ENCODE measurements around the gene FLCN. TPM values are rescaled to one million over a fixed set of nuclear protein-coding genes. Genes with fewer than 3 reads are reported as not detected.

The FLCN gene
- total RNA-seq, 3 donors from 2014 or later, result 52.8 to 64.5 (median 57.1) TPM

DNA sequence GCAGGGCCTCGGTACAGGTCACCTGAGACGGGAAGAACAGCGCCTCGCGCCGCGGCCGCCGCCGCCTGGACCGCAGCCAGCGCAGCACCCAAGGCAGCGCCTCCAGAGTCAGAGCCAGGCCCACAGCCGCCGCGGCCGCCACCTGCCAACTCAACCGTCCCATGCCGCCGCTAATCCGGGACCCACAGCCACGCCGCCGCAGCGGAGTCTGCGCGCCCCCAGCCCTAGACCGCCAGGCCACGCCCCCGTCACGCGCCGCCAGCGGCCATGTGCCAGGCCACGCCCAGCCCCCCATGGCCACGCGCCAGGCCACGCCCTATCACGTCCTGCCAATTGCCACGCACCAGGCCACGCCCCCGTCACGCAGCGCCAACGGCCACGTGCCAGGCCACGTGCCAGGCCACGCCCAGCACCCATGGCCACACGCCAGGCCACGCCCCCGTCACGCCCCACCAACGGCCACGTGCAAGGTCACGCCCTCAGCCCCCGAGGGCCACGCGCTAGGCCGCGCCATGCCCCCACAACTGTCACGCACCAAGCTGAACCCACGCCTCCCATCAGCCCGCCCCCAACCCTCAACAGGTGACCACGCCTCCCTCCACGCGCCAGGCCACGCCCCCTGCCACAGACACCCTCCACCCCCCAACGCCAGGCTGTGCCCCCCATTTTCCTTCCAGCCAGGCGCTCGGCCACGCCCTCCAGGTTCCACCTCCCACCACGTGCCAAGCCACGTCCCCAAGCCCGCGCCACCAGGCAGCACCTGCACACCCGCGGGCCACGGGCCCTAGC is 30.6 kb downstream of the FLCN start, which contains the start of gene PLD6:
Gene PLD6, minus strand, starts transcription at position 210 of the 789 bp plus-strand sequence. Its CDS starts 47 bp downstream, at position 163.
- peaks cover 19% of the 10 kb centered on the region for H3K4me1 ChIP-seq (ENCODE audit: low read depth)
- no peaks in the 10 kb centered on the region for H3K36me3 ChIP-seq (ENCODE audit: low read depth)
- no peaks in the 10 kb centered on the region for H3K9me3 ChIP-seq
- no peak within 1 kb of the TSS for H3K4me3 ChIP-seq
- intact Hi-C loops (cut with DNase I, micrococcal nuclease), result no loop called here
- ATAC-seq, result peak; percentile 91
- TF ChIP-seq, protein P1, sequence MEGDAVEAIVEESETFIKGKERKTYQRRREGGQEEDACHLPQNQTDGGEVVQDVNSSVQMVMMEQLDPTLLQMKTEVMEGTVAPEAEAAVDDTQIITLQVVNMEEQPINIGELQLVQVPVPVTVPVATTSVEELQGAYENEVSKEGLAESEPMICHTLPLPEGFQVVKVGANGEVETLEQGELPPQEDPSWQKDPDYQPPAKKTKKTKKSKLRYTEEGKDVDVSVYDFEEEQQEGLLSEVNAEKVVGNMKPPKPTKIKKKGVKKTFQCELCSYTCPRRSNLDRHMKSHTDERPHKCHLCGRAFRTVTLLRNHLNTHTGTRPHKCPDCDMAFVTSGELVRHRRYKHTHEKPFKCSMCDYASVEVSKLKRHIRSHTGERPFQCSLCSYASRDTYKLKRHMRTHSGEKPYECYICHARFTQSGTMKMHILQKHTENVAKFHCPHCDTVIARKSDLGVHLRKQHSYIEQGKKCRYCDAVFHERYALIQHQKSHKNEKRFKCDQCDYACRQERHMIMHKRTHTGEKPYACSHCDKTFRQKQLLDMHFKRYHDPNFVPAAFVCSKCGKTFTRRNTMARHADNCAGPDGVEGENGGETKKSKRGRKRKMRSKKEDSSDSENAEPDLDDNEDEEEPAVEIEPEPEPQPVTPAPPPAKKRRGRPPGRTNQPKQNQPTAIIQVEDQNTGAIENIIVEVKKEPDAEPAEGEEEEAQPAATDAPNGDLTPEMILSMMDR (IDR thresholded peaks at IDR 0.05), result no peak
- DNase-seq, result peak; percentile 92 to 94 (median 94)

DNA sequence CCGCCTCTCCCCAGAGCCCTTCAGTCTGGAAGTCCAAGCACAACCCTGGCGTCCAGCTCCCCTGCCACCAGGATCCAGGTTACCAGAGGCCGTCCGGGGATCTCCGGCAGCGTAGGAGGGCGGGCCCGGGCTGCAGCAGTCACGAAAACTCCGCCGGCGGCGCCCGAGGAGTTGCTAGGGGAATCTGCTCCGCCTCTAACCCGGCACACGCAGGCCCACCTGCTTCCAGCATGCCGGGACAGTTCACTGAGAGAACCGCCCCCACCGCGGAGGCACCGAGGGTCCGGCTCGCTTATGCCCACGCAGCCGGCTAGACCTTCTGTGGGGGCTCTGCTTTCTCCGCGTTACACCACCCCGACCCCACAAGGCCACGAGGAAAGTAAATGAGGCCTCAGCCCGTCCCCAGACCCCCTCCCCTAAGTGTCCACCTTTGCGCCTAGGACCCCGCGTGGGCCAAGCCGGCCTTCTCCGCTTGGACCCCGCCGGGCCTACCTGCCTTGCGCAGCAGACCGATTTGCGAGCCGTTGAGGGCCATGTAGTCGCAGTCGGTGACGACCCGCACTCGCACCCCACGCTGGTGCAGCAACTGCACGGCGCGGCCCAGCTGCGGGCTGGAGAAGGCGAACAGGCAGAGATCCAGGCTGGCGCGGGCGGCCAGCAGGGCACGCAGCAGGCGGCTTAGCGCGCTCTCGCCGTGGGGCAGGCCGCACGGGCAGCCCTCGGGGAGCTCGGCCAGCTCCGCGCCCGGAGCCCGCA is 31.4 kb downstream of the FLCN start:
- ATAC-seq (peak; percentile 62), DNase-seq (peak; percentile 68 to 82 (median 81))
- H3K4me1 ChIP-seq (ENCODE audit: low read depth), result peaks cover 19% of the 10 kb centered on the region
- no peak overlapping the region for H3K4me3 ChIP-seq
- no peaks in the 10 kb centered on the region for H3K36me3 ChIP-seq (ENCODE audit: low read depth)
- intact Hi-C loops (cut with DNase I, micrococcal nuclease), result no loop called here
- H3K9me3 ChIP-seq, result no peaks in the 10 kb centered on the region
- TF ChIP-seq, protein P1 (IDR thresholded peaks at IDR 0.05), result no peak

DNA sequence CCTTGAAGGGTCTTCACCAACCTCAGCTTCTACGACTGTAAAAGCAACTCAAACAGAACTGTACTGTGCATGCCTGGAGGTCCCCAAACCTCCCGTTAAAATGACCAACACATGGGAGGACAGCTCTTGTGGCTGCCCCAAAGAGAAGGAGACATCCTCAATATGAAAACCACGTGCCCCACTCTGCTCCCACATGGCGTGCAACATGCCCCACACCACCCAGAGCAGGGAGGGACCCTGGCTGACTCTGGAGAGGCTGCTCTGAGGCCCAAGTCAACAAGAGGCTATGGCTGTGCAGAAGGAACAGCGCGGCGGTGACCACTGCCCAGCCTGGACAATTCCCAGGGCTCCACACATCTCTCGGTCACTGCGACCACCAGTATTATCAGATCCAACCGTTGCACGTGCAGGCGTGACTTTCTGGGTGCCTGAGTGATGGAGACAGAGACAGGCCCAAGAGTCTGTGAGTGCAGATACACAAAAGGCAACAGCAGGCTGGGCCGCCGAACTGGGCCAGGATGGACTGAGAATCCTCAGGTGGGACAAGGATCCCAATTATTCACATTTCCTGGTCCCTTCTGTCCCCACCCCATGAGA is 32.2 kb downstream of the FLCN start:
- H3K4me1 ChIP-seq (ENCODE audit: low read depth), result peaks cover 19% of the 10 kb centered on the region
- H3K36me3 ChIP-seq (ENCODE audit: low read depth), result no peaks in the 10 kb centered on the region
- ATAC-seq (no peak), DNase-seq (peak in 1 of 3 donors; percentile 49)
- H3K9me3 ChIP-seq, result no peaks in the 10 kb centered on the region
- H3K4me3 ChIP-seq, result no peak overlapping the region
- TF ChIP-seq, protein P1 (IDR thresholded peaks at IDR 0.05), result no peak
- intact Hi-C loops (cut with DNase I, micrococcal nuclease), result no loop called here

DNA sequence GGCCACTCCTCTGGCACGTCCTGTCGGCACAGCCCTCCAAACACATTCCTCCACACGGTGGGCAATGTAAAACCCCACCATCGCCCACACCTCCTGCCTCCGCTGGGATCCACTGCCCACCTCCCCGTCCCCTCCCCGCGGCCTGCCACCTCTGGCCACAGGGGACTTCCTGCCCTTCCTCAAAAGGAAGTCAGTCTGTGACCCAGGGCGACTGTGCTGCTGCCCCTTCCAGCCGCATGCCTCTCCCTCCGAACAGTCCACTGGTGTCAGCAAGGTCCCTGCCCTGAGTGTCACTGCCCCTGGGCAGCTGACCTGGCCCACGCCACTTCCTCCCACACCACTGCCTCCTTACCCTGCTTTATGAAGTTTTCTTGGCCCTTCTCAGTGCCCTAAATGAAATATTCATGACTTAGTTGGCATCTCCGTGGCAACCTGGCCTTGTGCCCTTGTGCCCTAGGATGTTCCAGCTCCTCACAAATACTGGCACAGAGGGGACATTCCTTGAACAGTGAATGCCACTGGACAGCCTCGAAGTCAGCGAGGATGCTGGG is 32.9 kb downstream of the FLCN start:
- DNase-seq, result peak in 2 of 3 donors; percentile 38 to 47
- Histone ChIP-seq H3K36me3 (ENCODE audit: low read depth) (no peaks in the 10 kb centered on the region), H3K9me3 (no peaks in the 10 kb centered on the region), H3K4me3 (no peak overlapping the region), H3K4me1 (ENCODE audit: low read depth) (peaks cover 19% of the 10 kb centered on the region)
- intact Hi-C loops (cut with DNase I, micrococcal nuclease), result no loop called here
- TF ChIP-seq, protein P1 (IDR thresholded peaks at IDR 0.05), result no peak
- ATAC-seq, result no peak

DNA sequence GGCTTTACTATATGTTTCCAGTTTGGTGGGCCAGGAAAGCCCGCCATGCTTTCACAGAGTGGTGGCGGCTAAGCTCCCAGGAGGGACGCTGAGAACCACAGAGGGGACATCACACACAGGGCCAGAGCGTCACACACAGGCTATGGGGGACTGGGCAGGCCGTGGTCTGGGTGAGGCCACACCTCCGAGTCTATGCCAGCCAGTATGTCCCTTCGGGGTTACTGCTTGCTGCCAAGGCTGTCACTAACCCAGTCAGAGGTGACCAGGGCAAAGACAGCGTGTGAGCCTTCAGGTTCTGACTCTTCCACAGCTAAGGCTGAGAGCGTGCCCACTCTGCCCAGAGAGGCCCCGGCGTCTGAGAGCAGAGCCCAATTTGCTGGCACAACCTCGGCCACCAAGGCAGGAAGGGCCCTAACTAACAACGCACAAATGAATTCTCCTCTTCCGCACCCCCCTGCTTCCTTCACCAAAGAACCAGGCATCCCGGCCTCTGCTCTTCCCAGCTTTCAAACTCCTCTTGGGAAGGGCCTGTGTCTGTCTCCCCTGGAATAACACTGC is 33.7 kb downstream of the FLCN start:
- Histone ChIP-seq H3K4me1 (ENCODE audit: low read depth) (peaks cover 19% of the 10 kb centered on the region), H3K9me3 (no peaks in the 10 kb centered on the region), H3K36me3 (ENCODE audit: low read depth) (no peaks in the 10 kb centered on the region), H3K4me3 (no peak overlapping the region)
- ATAC-seq (no peak), DNase-seq (peak in 1 of 3 donors; percentile 32)
- intact Hi-C loops (cut with DNase I, micrococcal nuclease), result no loop called here
- TF ChIP-seq, protein P1 (IDR thresholded peaks at IDR 0.05), result no peak
